ENCODE measurements around the gene NGB. TPM values are rescaled to one million over a fixed set of nuclear protein-coding genes. Genes with fewer than 3 reads are reported as not detected.

The NGB gene
- total RNA-seq, 2 donors from 2014 or later = not detected

DNA sequence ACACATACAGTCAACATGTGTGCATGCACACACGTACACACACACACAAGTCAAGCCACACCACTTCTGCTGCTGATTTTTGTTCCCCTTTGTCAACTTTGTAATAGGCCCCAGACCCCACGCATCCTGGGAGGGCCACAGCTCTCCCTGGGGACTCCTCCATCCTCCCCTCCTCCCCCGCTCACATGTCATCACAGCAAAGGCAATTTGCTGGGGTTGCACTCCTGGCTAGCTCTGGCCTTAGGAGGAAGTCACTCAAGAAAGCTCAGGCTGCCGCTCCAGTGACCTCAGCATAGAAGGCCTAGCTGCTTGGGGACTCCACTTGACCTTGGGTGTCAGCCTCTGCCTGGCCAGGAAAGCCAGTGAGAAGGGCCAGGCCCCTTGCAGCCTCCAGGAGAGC is 27.2 kb downstream of the NGB start:
- no peaks in the 10 kb centered on the region for H3K36me3 Mint-ChIP-seq (ENCODE audit: low read depth)
- no peaks in the 10 kb centered on the region for H3K9me3 Mint-ChIP-seq

GRCh38 chr14:77242752-77243151 is 28.3 kb downstream of the NGB start:
- H3K4me1 Mint-ChIP-seq = no peaks in the 10 kb centered on the region
- ATAC-seq (replicated peaks) = no peak
- no peak overlapping the region for H3K4me3 Mint-ChIP-seq
- no peaks in the 10 kb centered on the region for H3K36me3 Mint-ChIP-seq (ENCODE audit: low read depth)
- H3K9me3 Mint-ChIP-seq = no peaks in the 10 kb centered on the region
- peaks cover 4% of the 10 kb centered on the region for H3K27me3 Mint-ChIP-seq
- no peak overlapping the region for H3K27ac Mint-ChIP-seq

More for the DNA sequence above, 27.2 kb downstream of the NGB start:
- Mint-ChIP-seq H3K27me3 (peaks cover 4% of the 10 kb centered on the region), H3K4me3 (no peak overlapping the region), H3K27ac (no peak overlapping the region), H3K4me1 (no peaks in the 10 kb centered on the region)
- ATAC-seq (replicated peaks) = no peak

DNA sequence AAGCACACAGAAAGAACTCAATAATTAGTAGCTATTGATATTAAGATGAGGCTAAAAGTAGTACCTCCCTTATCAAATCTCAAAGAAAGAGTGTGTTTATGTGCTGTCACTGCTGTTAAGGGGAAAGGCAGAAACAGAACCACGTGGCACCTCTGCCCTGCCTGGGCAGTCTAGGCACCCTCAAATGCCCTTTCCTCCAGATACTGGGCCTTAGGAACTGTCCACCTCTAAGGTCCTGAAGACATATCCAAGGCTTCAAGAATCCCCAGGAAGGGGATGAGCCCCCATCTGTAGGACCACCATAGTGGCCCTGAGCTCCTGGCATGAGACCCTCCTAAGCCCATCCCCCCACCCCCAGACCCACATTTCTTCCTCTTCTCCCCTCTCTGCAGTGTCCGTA is 29.1 kb downstream of the NGB start:
- Mint-ChIP-seq H3K27ac (no peak overlapping the region), H3K4me1 (no peaks in the 10 kb centered on the region), H3K4me3 (no peak overlapping the region), H3K27me3 (peaks cover 4% of the 10 kb centered on the region), H3K9me3 (no peaks in the 10 kb centered on the region), H3K36me3 (ENCODE audit: low read depth) (no peaks in the 10 kb centered on the region)
- no peak for ATAC-seq (replicated peaks)

GRCh38 chr14:77240336-77240915 is 30.6 kb downstream of the NGB start:
- Mint-ChIP-seq H3K4me1 (no peaks in the 10 kb centered on the region), H3K4me3 (no peak overlapping the region), H3K27ac (no peak overlapping the region), H3K27me3 (peaks cover 4% of the 10 kb centered on the region), H3K36me3 (ENCODE audit: low read depth) (no peaks in the 10 kb centered on the region), H3K9me3 (no peaks in the 10 kb centered on the region)
- no peak for ATAC-seq (replicated peaks)

- ATAC-seq (replicated peaks) = no peak
- Mint-ChIP-seq H3K9me3 (no peaks in the 10 kb centered on the region), H3K4me1 (no peaks in the 10 kb centered on the region), H3K36me3 (ENCODE audit: low read depth) (no peaks in the 10 kb centered on the region), H3K4me3 (no peak overlapping the region), H3K27ac (no peak overlapping the region), H3K27me3 (peaks cover 4% of the 10 kb centered on the region)
Observed at GRCh38 chr14:77239412-77239811, 31.6 kb downstream of the NGB start.

DNA sequence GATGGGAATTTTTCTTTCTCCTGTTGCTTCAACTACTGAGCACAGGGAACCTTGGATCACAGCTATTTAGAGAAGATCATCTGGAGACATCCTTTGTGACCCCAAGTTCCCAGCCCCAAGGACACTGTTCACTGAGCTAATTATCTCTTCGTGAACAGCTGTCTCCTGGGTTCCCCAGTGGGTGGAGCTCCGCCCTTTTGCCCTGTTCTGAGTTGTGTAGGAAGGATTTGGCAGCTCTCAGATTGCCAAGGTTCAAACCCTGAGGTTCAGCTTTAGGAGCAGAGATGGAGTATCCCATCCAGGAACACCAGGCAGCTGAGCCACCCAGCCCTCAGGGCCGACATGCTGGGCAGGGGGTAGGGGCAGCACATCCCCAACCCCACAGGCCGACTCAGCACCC is 32.0 kb downstream of the NGB start:
- ATAC-seq (replicated peaks) = no peak
- Mint-ChIP-seq H3K27ac (no peak overlapping the region), H3K36me3 (ENCODE audit: low read depth) (no peaks in the 10 kb centered on the region), H3K4me1 (no peaks in the 10 kb centered on the region), H3K27me3 (peaks cover 4% of the 10 kb centered on the region), H3K9me3 (no peaks in the 10 kb centered on the region), H3K4me3 (no peak overlapping the region)

GRCh38 chr14:77238356-77238755 is 32.6 kb downstream of the NGB start:
- no peaks in the 10 kb centered on the region for H3K4me1 Mint-ChIP-seq
- H3K27me3 Mint-ChIP-seq = peaks cover 4% of the 10 kb centered on the region
- no peaks in the 10 kb centered on the region for H3K9me3 Mint-ChIP-seq
- no peak overlapping the region for H3K27ac Mint-ChIP-seq
- H3K4me3 Mint-ChIP-seq = no peak overlapping the region
- no peak for ATAC-seq (replicated peaks)
- H3K36me3 Mint-ChIP-seq (ENCODE audit: low read depth) = no peaks in the 10 kb centered on the region

- Mint-ChIP-seq H3K4me1 (no peaks in the 10 kb centered on the region), H3K27me3 (no peaks in the 10 kb centered on the region), H3K36me3 (ENCODE audit: low read depth) (no peaks in the 10 kb centered on the region), H3K9me3 (no peaks in the 10 kb centered on the region), H3K4me3 (no peak overlapping the region), H3K27ac (no peak overlapping the region)
- ATAC-seq (replicated peaks) = no peak
Observed at GRCh38 chr14:77236814-77237213, 34.2 kb downstream of the NGB start.

- no peak for ATAC-seq (replicated peaks)
- H3K27ac Mint-ChIP-seq = no peak overlapping the region
- H3K4me3 Mint-ChIP-seq = no peak overlapping the region
- no peaks in the 10 kb centered on the region for H3K36me3 Mint-ChIP-seq (ENCODE audit: low read depth)
- H3K9me3 Mint-ChIP-seq = no peaks in the 10 kb centered on the region
- no peaks in the 10 kb centered on the region for H3K4me1 Mint-ChIP-seq
- peaks cover 3% of the 10 kb centered on the region for H3K27me3 Mint-ChIP-seq
Observed at GRCh38 chr14:77231721-77232120, 39.3 kb downstream of the NGB start.

DNA sequence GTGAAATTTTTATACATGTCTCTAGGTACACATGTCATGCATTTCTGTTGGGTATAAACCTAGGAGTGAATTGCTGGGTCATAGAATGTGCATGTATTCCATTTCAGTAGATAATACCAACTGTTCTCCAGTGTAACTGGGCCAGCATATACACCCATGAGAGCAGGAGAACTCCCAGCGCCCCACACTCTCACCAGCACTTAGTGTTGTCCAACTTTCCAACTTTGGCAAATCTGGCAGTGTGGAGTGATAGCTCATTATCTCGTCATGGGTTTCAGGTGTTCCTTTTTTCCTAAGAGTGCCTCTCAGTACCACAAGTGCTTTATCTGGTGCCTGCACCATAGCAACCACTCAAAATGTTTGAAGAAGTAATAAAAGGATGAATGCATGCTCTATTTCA is 40.1 kb downstream of the NGB start:
- no peaks in the 10 kb centered on the region for H3K9me3 Mint-ChIP-seq
- no peak for ATAC-seq (replicated peaks)
- no peaks in the 10 kb centered on the region for H3K4me1 Mint-ChIP-seq
- H3K36me3 Mint-ChIP-seq (ENCODE audit: low read depth) = no peaks in the 10 kb centered on the region
- no peak overlapping the region for H3K4me3 Mint-ChIP-seq
- peaks cover 3% of the 10 kb centered on the region for H3K27me3 Mint-ChIP-seq
- no peak overlapping the region for H3K27ac Mint-ChIP-seq

DNA sequence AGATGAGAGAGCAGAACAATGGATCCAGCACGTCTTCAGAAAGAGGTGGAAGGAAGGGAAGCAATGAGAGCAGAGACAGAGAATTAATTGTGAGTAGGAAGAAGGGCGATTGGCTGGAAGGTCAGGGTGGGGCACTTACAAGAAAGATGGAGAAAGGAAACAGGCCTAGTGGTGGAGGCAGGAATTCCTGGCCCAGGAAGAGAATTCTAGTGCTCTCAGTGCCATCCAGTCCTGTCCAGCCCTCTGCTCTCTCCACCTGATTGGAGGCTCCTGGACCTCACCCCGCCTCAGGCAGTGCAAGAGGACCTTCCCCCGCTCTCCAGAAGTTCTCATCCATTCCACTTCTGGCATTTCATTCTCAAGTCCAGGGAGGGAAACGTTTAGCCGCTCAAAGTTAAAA is 43.0 kb downstream of the NGB start:
- Mint-ChIP-seq H3K9me3 (no peaks in the 10 kb centered on the region), H3K27ac (no peak overlapping the region)

GRCh38 chr14:77225892-77226557 is 45.0 kb downstream of the NGB start:
- no peak overlapping the region for H3K4me3 Mint-ChIP-seq
- ATAC-seq (replicated peaks) = no peak
- no peaks in the 10 kb centered on the region for H3K4me1 Mint-ChIP-seq
- H3K27me3 Mint-ChIP-seq = peaks cover 8% of the 10 kb centered on the region
- H3K36me3 Mint-ChIP-seq (ENCODE audit: low read depth) = no peaks in the 10 kb centered on the region
- H3K27ac Mint-ChIP-seq = no peak overlapping the region
- H3K9me3 Mint-ChIP-seq = no peaks in the 10 kb centered on the region

More for the DNA sequence above, 43.0 kb downstream of the NGB start:
- H3K27me3 Mint-ChIP-seq = peaks cover 3% of the 10 kb centered on the region
- no peak for ATAC-seq (replicated peaks)
- no peaks in the 10 kb centered on the region for H3K4me1 Mint-ChIP-seq
- H3K4me3 Mint-ChIP-seq = no peak overlapping the region
- no peaks in the 10 kb centered on the region for H3K36me3 Mint-ChIP-seq (ENCODE audit: low read depth)

GRCh38 chr14:77225254-77225653 is 45.8 kb downstream of the NGB start:
- Mint-ChIP-seq H3K9me3 (no peaks in the 10 kb centered on the region), H3K27me3 (peaks cover 8% of the 10 kb centered on the region), H3K4me1 (no peaks in the 10 kb centered on the region), H3K4me3 (no peak overlapping the region), H3K36me3 (ENCODE audit: low read depth) (no peaks in the 10 kb centered on the region), H3K27ac (no peak overlapping the region)
- ATAC-seq (replicated peaks) = no peak

GRCh38 chr14:77224212-77224611 is 46.8 kb downstream of the NGB start:
- no peak overlapping the region for H3K27ac Mint-ChIP-seq
- no peak overlapping the region for H3K4me3 Mint-ChIP-seq
- H3K9me3 Mint-ChIP-seq = no peaks in the 10 kb centered on the region
- no peak for ATAC-seq (replicated peaks)
- H3K36me3 Mint-ChIP-seq (ENCODE audit: low read depth) = no peaks in the 10 kb centered on the region
- no peaks in the 10 kb centered on the region for H3K4me1 Mint-ChIP-seq
- peaks cover 8% of the 10 kb centered on the region for H3K27me3 Mint-ChIP-seq

GRCh38 chr14:77222546-77223225 is 48.3 kb downstream of the NGB start:
- Mint-ChIP-seq H3K4me1 (no peaks in the 10 kb centered on the region), H3K27me3 (peaks cover 6% of the 10 kb centered on the region), H3K36me3 (ENCODE audit: low read depth) (no peaks in the 10 kb centered on the region), H3K9me3 (no peaks in the 10 kb centered on the region), H3K27ac (no peak overlapping the region), H3K4me3 (no peak overlapping the region)
- ATAC-seq (replicated peaks) = no peak
